Activated CD8-positive, alpha-beta memory T cell treated with anti-CD3 and anti-CD28 coated beads, Interleukin-2, amount 50 U/mL, for 1 hour (primary cell): ENCODE results near the gene SLC39A1.

ENCODE experiments used
- DNase-seq: peaks from one replicate; pipeline ENCODE4 v3.0.0-alpha.2; 2020; ENCODE audit errors: extremely low read depth

Gene SLC39A1

DNA sequence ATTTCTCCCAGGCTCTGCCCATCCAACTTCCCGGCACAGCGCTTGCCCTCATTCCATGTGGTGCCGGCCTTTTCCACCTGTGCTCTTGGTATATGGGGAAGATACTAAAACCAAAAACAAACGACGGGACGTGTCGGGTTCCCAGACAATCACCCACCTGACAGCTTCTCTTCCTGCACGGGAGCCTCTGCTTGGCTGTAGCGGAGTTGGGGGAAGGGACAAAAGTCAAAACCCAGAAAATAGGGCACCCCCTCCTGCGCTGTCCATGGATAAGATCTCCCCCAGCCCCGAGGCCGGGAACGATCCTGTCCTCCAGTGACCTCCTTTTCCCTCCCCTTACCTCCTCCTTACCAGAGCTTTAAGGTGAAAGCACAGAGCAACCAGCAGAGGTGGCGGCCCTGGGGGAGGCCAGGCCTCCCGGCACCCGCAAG, 13.5 kb upstream of the SLC39A1 start:
- no peak for DNase-seq

DNA sequence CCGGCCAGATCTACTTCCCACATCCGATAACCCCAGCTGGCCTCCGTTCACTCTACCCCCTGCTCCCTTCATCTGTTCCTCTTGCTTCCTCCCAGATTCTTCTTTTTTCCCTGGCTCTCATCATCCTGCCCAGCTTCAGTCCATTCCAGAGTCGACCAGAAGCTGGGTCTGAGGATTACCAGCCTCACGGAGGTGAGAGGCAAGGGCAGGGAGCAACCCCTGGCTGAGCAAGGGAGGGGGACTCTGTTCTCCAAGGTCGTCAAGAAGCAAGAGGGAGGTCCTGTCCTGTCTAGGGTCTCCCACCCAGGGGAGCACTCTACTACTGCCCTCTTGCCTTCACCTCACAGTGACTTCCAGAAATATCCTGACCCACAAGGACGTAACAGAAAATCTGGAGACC, 10.2 kb upstream of the SLC39A1 start:
- no peak for DNase-seq

DNA sequence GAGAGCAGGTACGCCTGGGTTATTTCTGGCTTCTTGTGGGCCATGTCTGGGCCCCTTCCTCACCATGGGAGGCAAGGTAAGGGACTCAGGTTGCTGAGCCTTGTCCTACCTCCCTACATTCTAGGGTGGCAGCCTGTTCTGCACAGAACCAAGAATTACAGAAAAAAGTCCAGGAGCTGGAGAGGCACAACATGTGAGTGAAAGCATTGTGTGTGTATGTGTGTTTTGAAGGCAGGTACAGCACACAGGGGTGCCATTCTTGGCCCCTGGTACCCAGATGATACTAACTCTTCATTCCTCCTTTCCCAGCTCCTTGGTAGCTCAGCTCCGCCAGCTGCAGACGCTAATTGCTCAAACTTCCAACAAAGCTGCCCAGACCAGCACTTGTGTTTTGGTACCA, 9.7 kb upstream of the SLC39A1 start:
- no peak for DNase-seq

DNA sequence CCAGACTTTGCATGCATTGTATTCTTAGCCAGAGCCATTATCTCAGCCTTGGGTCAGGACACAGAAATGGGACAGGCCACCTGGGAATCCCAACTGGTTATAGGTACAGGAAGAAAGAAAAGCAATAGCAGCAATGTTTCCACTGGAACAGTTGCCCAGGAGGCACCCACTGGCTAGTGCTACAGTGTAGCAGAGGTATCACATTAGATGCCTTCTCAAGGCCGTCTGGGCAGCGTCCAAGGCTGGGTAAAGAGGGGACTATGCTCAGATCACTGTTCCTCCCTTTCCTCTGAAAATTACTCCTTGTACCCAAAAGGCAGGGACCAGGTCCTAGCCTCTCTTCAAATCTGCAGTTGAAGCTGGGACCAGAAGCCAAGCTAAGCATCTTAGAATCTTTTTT, 7.0 kb upstream of the SLC39A1 start:
- no peak for DNase-seq

DNA sequence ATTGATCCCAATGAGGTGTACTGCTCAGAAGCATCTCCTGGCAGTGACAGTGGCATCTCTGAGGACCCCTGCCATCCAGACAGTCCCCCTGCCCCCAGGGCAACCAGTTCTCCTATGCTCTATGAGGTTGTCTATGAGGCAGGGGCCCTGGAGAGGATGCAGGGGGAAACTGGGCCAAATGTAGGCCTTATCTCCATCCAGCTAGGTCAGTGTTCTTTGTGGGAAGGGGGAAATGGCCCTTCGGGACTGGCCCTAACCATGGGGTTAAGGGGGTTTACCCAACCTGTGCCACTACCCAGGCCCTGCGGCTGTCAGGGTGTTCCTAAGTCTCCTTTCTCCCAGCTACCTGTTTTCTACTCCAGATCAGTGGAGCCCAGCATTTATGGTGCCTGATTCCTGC, 5.6 kb upstream of the SLC39A1 start:
- no peak for DNase-seq

DNA sequence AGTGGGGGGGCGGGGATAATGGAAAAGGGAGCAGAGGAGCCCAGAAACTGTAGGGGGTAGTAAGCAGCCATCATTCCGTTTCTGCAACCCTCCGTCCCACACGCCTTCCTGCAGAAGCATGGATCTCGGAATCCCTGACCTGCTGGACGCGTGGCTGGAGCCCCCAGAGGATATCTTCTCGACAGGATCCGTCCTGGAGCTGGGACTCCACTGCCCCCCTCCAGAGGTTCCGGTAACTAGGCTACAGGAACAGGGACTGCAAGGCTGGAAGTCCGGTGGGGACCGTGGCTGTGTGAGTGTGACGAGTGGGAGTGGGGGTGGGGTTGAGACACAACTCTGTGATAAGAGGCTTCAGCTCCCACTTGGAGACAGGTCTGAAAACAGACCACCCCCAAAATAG, 5.1 kb upstream of the SLC39A1 start:
- no peak for DNase-seq

DNA sequence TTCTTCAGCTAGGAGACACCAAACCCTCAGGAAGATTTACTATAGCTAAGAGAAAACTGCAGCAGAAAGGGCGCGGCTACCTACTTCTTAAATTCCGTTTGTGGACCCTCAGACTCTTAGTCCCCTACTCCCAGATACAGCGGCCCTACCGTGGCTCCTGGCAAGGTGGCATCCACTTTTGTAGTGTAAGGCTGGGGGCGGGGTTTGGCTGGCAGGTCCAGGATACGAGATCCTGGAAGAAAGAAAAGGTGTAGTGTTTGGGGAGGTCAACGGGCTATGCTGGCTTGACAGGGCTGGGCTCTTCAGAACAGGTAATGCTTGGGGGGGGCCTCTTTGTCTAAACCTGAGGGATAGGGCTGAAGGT, 4.6 kb upstream of the SLC39A1 start:
- no peak for DNase-seq

DNA sequence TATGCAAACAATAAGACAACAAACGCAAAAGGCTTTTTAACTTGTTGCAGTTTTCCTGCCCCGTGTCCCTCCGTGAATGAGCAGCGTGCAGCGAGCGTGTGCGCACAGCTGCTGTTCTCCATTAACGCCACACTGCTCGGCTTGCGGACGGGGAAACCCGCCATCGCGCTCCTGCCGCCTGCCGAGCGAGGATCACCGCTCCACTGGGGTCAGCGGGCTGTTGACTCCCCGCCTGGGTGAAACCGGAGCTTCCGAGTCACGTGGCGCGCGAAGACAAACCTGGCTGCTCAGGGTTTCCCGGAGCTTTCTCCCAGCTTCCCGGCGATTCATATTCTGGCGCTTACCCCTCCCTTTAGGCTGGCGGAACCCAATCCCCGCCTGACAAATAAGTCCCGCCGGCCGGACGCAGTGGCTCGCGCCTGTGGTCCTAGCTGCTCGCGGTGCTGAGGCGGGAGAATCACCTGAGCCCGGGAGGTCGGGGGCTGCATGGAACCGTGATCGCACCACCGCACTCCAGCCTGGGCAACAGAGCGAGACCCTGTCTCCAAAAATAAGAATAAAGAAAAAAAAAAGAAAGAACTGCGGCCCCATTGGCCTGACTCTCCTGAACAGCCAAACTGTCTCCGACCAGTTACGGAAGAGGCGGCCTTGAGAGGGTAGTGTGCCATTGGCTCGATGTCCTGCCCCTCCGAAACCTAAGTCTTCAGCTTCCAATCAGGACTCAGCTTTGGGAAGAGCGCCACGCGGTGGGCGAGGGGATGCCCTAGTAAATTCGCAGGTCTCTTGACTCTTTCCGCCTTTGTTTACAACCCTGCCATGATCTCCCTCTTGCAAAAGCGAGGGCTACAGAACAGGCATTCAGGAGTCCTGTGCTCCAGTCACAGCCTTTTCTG, 4.0 kb upstream of the SLC39A1 start, which contains the start of gene CREB3L4:
Gene CREB3L4 (plus strand): TSS at position 796 of the 893 bp plus-strand sequence. CDS start 624 bp downstream, outside the sequence.
- no peak for DNase-seq

DNA sequence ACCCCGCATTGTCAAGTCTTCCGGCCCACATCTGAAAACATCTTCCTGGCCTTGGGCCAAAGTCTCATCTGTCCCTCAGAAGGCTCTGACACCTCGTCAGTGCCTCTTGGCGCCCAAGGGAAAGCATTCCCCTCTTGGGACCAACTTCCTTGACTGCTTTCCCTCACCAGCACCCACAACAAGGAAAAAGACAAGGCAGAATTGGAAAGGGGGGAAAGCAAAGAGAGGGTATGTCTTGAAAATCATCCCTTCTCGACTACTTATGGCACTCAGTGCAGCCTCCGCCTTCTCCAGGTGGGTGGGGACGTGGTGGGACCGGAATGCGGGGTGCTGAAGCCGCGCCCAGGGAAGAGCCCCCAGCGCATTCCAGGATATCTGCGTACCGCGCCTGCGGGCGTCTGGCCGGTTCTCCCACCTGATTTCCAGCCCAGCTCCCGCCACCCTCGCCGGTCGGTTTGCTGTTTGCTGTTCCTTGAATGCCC, 554 bp upstream of the SLC39A1 start:
- no peak for DNase-seq

DNA sequence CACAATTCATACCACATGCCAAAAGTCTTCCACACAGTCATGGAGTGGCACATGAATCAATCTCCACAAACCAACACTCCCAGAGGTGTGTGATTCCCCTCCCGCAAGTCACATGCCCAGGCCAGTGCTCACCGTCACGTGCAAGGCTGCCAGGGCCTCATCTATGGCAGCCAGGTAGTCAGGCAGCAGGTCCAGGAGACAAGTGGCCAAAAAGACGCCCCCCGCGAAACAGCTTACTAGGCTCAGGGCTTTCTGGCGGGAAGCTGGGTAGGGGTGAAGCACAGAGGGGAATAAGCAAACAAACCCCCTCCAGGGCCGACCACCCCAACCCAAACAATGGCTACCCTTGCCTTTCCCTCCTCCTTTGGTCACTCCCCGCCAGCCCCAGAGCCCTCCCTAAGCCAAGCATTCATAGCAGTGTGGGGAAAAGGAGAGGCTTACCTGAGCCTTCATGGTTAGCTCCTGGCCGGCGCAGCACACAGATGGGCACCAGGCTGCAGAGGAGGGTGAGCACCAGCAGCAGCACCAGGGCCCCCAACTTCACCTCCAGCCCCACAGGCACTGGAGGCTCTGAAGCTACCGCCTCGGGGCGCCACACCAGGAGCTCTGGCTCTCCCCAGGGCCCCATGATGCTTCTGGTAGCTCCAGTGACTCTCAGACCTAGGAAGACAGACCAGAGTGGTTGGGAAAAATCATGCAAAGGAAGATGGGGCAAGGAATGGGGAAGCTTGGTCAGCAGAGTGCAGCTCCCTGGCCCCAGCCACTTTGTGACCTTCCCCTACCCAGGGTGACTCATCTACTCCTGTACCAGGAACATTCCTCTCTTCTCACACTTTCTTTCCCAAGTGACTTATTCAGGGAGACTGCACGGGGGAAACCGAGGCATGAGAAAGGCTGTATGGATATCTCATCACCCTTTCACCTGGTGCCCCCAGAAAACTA, 978 bp downstream of the SLC39A1 start:
- DNase-seq, result no peak

DNA sequence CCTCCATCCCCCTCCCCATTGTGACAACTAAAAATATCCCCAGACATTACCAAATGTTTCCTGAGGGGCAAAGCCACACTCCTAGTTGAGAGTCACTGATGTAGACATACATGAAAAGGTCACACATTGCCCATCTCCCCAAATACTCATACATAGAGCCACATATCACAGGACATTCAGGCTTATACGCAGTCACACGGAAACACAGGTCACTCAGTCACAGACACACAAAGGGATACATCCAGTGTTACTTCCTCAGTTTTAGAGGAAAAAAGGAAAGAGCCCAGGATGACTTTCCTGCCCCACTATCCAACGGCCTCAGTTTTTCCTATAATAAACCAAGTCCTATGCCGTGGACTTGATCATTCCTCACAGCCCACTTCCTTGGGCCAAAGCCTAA, 1.9 kb downstream of the SLC39A1 start:
- DNase-seq, result no peak

DNA sequence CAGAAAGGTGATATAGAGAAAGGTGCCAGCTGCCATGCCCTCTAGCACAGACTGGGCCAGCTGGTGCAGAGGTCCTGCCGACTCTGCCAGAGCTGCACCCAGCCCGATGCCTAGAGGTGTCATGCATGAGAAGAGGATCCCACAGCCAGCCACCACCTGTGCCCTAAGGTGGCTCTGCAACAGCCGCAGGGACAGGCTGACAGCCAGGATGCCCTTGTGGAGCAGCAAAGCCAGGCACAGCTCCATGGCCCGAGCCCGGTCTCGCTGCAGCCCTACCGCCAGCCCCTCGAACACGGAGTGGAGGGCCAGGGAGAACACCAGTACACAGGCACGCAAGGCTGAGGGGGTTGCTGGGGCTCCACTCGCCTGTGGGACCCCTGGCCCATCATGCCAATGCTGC, 3.1 kb downstream of the SLC39A1 start:
- no peak for DNase-seq

DNA sequence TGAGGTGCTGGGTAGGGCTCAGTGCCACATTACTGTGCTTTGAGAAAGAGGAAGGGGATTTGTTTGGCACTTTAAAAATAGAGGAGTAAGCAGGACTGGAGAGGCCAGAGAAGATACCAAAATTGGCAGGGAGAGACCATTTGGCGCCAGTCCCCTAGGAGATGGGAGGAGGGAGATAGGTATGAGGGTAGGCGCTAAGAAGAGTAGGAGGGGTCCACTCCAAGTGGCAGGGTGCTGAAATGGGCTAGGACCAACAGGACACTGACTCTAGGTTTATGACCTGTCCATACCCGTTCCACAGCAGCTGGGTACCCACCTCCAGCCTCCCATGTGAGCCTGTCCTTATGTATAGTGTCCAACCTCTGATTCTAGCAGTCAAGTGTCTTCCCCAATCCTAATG, 3.9 kb downstream of the SLC39A1 start:
- DNase-seq, result no peak

DNA sequence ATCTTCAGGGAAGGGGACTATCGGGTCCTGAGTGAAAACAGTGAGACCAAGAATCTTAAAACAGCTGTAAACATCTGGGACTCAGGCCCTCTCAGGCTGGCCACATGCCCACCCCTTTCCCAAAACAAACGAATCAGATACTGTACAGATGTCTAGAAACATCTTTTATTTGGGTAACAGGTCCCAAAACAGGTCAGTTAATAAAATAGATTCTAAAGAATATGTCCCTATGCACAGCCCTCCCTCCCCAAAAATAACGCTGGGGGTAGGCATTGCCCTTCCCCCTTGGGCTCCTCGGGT, 4.4 kb downstream of the SLC39A1 start:
- DNase-seq, result no peak

DNA sequence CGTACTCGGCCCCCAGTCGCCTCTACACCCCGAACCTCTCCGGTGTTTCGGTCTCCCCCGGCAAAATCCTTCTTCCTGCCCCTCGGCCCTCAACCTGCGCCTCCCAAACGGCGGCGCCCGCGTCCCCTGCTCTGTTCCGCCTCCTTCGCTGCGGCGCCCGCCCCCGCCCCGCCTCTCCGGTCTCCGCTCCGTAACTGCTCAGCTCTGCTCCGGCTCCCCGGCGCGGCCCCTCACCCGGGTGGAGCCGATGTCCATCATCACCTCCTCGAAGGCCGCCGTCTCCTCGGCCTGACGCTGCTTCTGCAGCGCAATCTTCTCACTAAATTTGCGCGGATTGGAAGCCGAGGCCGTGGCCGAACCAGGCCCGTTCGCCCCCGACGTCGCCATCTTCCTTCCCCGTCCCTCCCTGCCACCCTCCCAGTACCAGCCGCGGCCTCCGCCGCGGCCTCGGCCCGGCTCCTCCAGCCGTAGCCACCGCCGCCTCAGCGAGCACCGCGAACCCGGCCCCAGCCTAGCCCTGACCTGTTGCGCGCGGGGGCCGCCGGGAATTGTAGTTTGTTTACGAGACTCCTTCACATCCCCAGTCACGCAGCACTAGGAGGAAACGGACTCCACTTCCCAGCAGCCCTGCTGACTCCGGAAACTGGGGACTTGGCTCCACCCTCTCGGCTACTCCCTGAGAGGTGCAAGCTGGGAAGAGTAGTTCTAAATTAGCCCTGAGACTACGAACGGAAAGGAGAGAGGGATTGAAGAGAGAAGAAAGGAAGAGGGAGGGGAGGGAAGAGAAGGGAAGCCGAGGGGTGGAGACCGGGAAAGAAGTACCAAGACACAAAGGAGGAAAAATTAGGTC, 5.0 kb downstream of the SLC39A1 start, which contains the start of gene CRTC2:
Gene CRTC2 (minus strand): TSS at position 502 of the 850 bp plus-strand sequence. CDS start 115 bp downstream, at position 387.
- DNase-seq, result peak; percentile 94

DNA sequence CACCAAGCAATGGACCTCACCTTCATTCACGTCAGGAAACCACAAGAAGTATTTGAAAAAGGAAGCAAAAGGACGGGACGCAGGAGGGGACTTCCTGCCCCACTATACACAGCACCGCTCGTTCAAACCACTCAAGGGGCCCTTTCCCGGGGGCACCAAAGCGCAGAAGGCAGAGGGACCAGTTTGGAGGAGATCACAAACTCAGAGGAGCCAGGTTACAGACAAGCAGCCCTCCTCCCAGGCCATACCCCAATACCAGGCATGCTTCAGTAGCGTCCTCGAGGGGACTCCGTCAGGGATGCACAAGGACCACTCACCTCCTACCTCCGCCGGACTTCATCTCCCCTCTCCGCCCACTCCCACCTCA, 5.6 kb downstream of the SLC39A1 start:
- no peak for DNase-seq

DNA sequence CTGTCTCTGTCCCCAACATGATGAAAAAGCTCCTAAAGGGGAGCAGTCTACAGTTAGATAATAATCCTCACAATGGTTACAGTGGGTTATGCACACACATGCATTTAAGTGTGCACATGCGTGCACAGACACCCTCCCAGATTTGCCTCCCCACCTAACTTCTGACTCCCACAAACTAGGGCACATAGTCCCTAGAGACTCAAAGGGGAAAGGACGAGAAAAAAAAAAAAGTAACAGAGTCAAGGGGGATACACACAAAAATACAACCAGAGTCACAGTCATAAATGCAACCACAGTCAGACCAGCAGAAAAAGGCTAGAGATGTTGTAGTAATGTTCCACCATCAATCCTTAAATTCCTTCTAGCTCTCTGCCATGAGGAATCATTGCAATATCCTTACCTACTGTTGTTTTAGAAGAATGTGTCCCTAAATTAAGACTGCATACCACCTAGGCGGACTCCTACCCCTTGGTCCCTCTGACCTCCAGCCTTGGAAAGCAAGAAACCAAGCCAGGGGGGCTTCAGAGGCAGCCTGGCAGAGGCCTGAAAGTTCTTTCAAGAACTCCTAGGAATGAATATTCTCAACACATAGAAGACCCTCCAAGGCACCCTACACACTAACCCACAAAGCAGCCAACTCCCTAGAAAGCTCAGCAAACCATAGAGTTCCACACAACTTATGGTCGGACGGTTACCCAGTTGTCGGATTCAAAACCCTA, 6.2 kb downstream of the SLC39A1 start:
- no peak for DNase-seq

DNA sequence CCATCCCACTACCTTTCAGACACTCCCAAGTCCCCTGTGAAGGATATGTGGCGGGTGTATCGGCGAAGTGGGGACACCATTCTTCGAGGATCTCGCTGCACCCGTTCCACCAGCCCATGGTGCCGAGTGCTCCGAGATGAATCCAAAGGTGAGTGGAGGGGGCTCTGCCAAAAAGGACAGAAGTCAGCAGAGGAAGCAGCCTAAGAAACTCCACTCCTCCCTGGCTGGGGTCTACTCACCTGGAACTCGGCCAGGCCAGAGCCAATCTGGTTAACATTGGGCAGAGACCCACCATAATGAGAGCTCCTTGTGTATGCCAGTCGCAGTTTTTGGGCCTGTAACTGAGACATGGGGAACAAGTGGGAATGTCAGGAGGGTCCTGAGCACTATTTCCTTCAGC, 8.5 kb downstream of the SLC39A1 start:
- DNase-seq, result no peak

DNA sequence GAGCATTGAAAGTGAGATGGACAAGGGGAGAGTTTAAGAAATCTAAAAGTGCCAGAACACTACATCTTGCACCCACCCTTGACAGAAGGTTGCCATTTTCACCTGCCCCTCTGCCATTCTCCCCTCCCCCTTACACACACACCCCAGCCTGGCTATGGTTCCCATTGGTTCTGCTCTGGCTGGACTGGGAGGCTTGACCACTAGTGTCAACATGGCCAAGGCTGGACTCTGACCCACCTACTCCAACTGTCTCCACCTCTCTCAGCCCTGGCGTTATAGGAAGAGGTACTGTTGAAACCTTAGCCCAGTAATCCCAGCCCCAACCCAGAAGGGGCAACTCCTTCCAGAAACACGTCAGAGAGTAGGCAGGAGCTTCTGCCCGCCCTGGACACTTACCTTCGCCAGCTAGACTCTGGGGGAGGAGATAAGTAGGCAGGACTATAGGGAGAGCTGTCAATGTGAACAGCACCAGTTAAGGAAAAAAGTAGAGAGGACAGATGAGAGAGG, 9.4 kb downstream of the SLC39A1 start:
- DNase-seq, result no peak

DNA sequence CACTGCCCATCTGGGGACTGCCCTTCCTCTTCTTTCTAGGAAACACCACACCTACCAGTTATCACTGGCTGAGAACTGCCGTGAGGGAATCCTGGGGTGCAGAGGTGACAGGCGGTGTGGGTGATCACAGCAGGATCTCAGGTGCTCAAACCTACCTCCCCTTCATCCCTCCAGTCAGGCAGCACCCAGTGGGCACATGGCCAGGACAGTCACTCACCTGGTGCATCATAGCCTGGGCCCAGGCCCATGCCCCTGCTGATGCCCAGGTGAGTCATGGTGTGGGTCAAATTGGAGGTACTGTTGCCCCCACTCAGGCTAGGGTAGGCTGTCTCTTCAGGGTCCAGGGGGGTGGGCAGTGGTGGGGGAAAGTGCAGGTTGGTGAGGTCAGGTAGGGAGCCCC, 11.5 kb downstream of the SLC39A1 start:
- DNase-seq, result no peak

DNA sequence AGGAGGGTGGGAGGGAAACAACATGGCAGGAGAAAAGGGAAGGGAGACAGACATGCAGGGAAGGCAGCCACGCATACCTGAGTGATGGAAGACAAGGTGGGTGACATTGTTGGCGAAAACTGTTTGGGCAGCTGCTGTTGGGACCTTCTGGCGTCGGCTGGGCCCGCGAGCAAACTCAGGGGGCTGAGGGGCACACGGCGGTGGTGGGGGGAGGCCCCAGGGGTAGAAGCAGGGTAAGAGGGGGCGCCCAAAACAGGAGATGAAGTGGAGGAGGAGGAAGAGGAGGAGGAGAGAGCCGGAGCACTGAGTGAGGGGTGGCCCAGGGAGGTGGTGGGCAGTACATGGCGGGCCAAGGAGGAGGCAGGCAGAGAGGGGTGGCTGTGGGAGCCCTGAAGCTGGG, 12.2 kb downstream of the SLC39A1 start:
- no peak for DNase-seq
